Testis (tissue), 3 donors: ENCODE measurements around the gene TMC1. TPM values are rescaled to one million over a fixed set of nuclear protein-coding genes. Genes with fewer than 3 reads are reported as not detected.

ENCODE experiments used
- DNase-seq: peaks from one replicate; pipeline ENCODE4 v3.0.0-alpha.2; 2019
- H3K27ac ChIP-seq, 2 donors: fragments of 200-600 bp; sonication (generic); one replicate each; pipeline ENCODE4 v1.5.1; 2019
- H3K27me3 ChIP-seq: fragments of 200-600 bp; sonication (generic); one replicate; pipeline ENCODE4 v1.5.1; 2019
- H3K36me3 ChIP-seq: fragments of 200-600 bp; sonication (generic); one replicate; pipeline ENCODE4 v1.5.1; 2017; ENCODE audit warnings: low read depth; ENCODE audit errors: missing control alignments
- H3K4me1 ChIP-seq: fragments of 200-600 bp; sonication (generic); one replicate; pipeline ENCODE4 v1.5.1; 2019
- H3K4me3 ChIP-seq, 2 donors: fragments of 200-600 bp; sonication (generic); one replicate each; pipeline ENCODE4 v1.5.1; 2017 to 2019
- H3K9me3 ChIP-seq: fragments of 200-600 bp; sonication (generic); one replicate; pipeline ENCODE4 v1.5.1; 2017
- CTCF ChIP-seq, 3 experiments: fragments of 450-650 bp in 2 of 3; fragments of 200-600 bp in 1 of 3; sonication (generic) in 1 of 3; IDR thresholded peaks; one replicate each; pipeline ENCODE4 v1.5.1; 2016 to 2019; ENCODE audit warnings: antibody characterized with exemption in 3 of 3, mild to moderate bottlenecking in 2 of 3, moderate library complexity in 1 of 3
- POLR2A ChIP-seq: fragments of 450-650 bp; IDR thresholded peaks from one replicate; pipeline ENCODE4 v1.6.1; 2017; ENCODE audit warnings: antibody characterized with exemption, mild to moderate bottlenecking, moderate library complexity
- WGBS, 2 donors: methylation state at CpG; one replicate each; pipeline ENCODE4 v1.1.5; 2018; 5-methylcytosine and 5-hydroxymethylcytosine counted together
- intact Hi-C: fragments of 100-400 bp; cut with DNase I; formaldehyde crosslinking; loops from one replicate; pipeline ENCODE4 v1.15.1; 2023; ENCODE audit warnings: low total_unique reads
- polyA plus RNA-seq: library from polyadenylated mRNA; stranded (reverse); fragments of 350-450 nt; fragmentation: Illumina TruSeq; extraction: RNeasy Lipid Tissue Mini Kit (QIAGEN cat#74804); gene quantifications from one replicate; pipeline ENCODE4 v1.2.3, GENCODE V29; 2014; ENCODE audit warnings: low read depth, low replicate concordance; ENCODE audit not compliant: insufficient read depth
- total RNA-seq, 2 donors: library from RNA; depleted of rRNA; stranded (reverse); fragments of >200 nt; gene quantifications; one replicate each; pipeline ENCODE4 v1.2.3, GENCODE V29; 2016

The TMC1 gene
- total and polyA plus RNA-seq, 3 donors from 2014 or later = 2.0 to 5.4 (median 3.0) TPM

- Histone ChIP-seq H3K27ac (no peak overlapping the region), H3K9me3 (no peaks in the 10 kb centered on the region), H3K27me3 (no peaks in the 10 kb centered on the region), H3K4me1 (no peaks in the 10 kb centered on the region), H3K4me3 (no peak overlapping the region), H3K36me3 (no peaks in the 10 kb centered on the region)
- intact Hi-C loops = no loop called here
- TF ChIP-seq POLR2A (no peak), CTCF (IDR thresholded peaks at IDR 0.05) (no peak)
- DNase-seq = no peak
Measured at GRCh38 chr9:72696511-72696910, 175.1 kb downstream of the TMC1 start.

- Histone ChIP-seq H3K4me3 (no peak overlapping the region), H3K27me3 (no peaks in the 10 kb centered on the region), H3K9me3 (no peaks in the 10 kb centered on the region), H3K4me1 (no peaks in the 10 kb centered on the region), H3K27ac (no peak overlapping the region), H3K36me3 (no peaks in the 10 kb centered on the region)
- intact Hi-C loops = no loop called here
- TF ChIP-seq POLR2A (no peak), CTCF (IDR thresholded peaks at IDR 0.05) (no peak)
- WGBS, 2 donors = 95 to 96% methylated on average over 3 of the region's 3 CpGs
- no peak for DNase-seq
Measured at GRCh38 chr9:72701510-72701909, 180.1 kb downstream of the TMC1 start.

GRCh38 chr9:72703574-72703973, 182.2 kb downstream of the TMC1 start:
- H3K27me3 ChIP-seq = no peaks in the 10 kb centered on the region
- H3K4me1 ChIP-seq = no peaks in the 10 kb centered on the region
- no peak overlapping the region for H3K27ac ChIP-seq
- WGBS, 2 donors = 75 to 92% methylated on average over 4 of the region's 4 CpGs
- no peak overlapping the region for H3K4me3 ChIP-seq
- no peak for DNase-seq
- intact Hi-C loops = no loop called here
- no peak for TF ChIP-seq POLR2A
- TF ChIP-seq CTCF (IDR thresholded peaks at IDR 0.05) = no peak
- H3K9me3 ChIP-seq = no peaks in the 10 kb centered on the region
- H3K36me3 ChIP-seq = no peaks in the 10 kb centered on the region

- Histone ChIP-seq H3K27me3 (no peaks in the 10 kb centered on the region), H3K4me3 (no peak overlapping the region), H3K27ac (no peak overlapping the region), H3K9me3 (no peaks in the 10 kb centered on the region), H3K4me1 (no peaks in the 10 kb centered on the region), H3K36me3 (no peaks in the 10 kb centered on the region)
- TF ChIP-seq POLR2A (no peak), CTCF (IDR thresholded peaks at IDR 0.05) (no peak)
- no peak for DNase-seq
- 92 to 100% methylated on average over 1 of the region's 1 CpG for WGBS, 2 donors
- intact Hi-C loops = no loop called here
Measured at GRCh38 chr9:72704688-72705375, 183.4 kb downstream of the TMC1 start.

- intact Hi-C loops = no loop called here
- H3K9me3 ChIP-seq = no peaks in the 10 kb centered on the region
- H3K36me3 ChIP-seq = no peaks in the 10 kb centered on the region
- no peaks in the 10 kb centered on the region for H3K4me1 ChIP-seq
- 86 to 93% methylated on average over 2 to 3 of the region's 3 CpGs for WGBS, 2 donors
- no peak overlapping the region for H3K27ac ChIP-seq
- TF ChIP-seq CTCF (IDR thresholded peaks at IDR 0.05) (no peak), POLR2A (no peak)
- H3K27me3 ChIP-seq = no peaks in the 10 kb centered on the region
- no peak for DNase-seq
- no peak overlapping the region for H3K4me3 ChIP-seq
Measured at GRCh38 chr9:72718503-72718902, 197.1 kb downstream of the TMC1 start.
